ENCODE measurements around the gene CACNB1.

CACNB1 gene

DNA sequence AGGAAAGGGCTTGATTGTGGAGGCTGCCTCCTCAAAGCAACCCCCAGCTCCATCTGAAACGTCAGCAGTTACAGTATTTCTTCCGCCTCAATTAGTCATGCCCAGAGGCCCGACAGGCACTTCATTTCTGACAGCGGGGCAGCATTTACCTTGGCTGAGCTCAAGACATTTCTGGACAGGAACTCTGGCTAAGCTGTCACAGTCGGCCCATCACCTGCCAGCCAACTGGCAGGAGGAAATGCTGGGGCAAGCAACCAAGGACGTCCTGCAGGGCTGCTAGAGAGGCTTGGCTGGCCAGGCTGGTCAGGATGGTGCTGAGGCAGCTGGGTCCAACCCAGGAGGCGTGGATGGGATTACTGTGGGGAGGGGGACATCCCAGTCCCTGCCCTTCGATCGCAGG, 73.8 kb downstream of the CACNB1 start:
- no peak for DNase-seq (ENCODE audit: low read depth in 2 of 2)
